GM19025 (cell line): Measurements from ENCODE around the gene KLHL9.
"Not testable (repeated sequence)": the region's sequence is repeated elsewhere in the genome, so short reads cannot be mapped to it uniquely, and the experiment has no call there.

Experiments
- ATAC-seq: cut with Tn5 transposase; IDR thresholded peaks from one replicate; pipeline ENCODE4 v1.9.1; 2021; ENCODE audit warnings: mild to moderate bottlenecking, low read depth, moderate library complexity; ENCODE audit not compliant: unreplicated experiment

Gene KLHL9, protein sequence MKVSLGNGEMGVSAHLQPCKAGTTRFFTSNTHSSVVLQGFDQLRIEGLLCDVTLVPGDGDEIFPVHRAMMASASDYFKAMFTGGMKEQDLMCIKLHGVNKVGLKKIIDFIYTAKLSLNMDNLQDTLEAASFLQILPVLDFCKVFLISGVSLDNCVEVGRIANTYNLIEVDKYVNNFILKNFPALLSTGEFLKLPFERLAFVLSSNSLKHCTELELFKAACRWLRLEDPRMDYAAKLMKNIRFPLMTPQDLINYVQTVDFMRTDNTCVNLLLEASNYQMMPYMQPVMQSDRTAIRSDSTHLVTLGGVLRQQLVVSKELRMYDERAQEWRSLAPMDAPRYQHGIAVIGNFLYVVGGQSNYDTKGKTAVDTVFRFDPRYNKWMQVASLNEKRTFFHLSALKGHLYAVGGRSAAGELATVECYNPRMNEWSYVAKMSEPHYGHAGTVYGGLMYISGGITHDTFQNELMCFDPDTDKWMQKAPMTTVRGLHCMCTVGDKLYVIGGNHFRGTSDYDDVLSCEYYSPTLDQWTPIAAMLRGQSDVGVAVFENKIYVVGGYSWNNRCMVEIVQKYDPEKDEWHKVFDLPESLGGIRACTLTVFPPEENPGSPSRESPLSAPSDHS

DNA sequence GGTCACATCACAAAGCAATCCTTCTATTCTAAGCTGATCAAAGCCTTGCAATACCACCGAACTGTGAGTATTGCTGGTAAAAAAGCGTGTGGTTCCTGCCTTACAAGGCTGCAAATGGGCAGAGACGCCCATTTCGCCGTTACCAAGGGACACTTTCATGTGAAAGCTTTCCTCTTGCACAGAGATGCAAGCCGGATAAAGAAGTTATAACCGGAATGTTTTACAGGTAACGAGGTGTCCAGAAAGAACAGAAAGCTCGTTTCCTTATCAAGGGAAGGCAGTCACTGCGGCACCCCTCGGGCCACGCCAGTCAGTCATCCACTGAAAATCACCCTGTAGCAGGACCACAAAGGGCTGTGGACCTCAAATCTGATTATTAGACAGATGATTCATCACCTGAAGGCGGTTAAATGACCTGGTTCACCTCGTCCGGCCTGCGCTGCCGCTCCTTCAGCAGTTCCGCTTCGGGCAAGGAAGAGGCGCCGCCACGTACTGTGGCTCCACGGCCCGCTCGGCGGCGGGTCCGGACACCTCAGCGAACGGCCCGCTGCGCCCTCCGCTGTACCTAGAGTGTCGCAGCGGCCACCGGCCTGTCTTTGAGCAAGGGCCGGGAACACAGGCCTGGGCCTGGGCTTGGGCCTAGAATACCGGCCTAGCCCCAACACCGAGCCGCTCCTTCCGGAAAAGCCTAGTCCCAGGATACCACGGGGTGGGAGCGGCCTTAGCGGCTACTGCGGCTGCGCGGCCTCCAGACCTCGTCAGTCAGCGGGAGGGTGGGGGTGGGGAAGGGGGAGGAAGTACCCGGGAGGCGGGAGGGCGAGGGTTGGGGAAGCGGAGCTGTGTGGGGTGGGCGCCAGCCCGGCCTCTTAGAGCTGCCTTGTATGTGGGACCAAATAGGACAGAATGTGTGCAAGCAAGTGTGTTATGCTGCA lies at the start of gene KLHL9:
Gene KLHL9 (minus strand): TSS at position 704 of the 932 bp plus-strand sequence. CDS start 545 bp downstream, at position 159.
- ATAC-seq, result peak; percentile 90

DNA sequence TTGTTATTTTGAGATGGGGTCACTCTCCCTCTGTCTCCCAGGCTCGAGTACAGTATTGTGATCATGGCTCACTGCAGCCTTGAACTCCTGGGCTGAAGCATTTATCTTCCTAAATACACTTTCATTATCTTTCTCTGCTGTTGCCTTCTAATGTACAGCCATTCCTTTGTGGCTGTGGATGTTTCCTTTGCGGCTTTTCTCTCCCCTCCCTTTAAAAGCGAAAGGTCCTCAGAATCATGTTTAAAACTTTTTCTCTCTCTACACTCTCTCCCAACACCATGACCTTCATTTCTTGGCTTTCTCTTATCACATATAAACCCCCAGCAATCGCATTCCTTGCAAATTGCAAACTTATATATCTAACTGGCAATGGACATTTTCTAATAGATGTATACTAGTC lies 48.4 kb upstream of the KLHL9 start:
- ATAC-seq, result no peak

DNA sequence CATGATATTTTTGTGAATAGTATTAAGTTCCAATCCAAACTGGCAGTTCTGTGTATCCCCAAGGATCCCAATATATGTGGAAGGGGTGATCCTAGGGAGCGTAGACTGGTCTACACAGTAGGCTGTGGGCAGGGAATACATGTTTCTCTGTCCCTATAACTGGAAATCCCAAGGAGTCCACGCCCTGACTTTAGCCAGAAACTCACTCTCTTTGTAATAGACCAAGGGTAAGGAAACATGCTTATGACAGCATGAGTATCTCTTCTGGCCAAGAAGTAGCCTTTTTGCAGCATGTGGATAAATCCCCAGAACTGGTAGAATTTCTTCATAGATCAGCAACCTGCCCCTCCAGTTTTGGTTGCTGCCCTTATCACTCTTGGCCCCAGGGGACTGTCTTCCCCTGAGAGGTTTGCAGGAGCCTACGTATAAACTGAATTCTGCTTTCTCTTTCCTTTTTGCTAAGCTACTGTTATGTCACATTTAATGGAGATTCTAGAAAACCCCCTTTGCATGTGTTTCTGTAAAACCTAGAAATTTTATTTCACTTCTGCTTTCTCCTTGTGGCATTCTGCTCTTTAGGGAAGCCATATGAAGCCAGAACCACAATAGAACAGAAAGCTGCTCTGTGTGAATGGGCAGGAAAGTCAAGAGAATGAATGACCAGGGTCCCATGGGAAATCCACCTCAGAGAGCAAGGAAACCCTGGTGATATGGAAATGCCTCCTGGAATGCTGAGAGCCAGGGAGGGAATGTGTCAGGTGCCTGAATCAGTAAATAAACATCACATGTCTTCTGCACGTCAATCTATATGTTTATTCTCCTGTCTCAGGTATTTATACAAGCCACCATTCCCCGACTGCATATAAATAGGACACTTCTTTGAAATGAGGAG lies 46.5 kb upstream of the KLHL9 start:
- peak; percentile 95 for ATAC-seq

DNA sequence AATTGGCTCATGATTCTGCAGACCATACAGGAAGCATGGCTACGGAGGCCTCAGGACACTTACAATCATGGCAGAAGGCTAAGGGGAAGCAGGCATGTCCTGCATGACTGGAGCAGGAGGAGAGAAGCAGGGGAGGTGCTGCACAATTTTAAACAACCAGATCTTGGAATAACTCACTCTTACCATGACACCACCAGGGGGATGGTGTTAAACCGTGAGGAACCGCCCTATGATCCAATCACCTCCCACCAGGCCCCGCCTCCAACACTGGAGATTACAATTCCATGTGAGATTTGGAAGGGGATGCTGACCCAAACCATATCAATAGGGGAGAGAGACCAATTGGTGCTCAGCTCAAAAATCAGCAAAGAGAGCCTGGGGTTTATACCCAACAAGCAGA lies 36.3 kb upstream of the KLHL9 start:
- not testable (repeated sequence) for ATAC-seq

DNA sequence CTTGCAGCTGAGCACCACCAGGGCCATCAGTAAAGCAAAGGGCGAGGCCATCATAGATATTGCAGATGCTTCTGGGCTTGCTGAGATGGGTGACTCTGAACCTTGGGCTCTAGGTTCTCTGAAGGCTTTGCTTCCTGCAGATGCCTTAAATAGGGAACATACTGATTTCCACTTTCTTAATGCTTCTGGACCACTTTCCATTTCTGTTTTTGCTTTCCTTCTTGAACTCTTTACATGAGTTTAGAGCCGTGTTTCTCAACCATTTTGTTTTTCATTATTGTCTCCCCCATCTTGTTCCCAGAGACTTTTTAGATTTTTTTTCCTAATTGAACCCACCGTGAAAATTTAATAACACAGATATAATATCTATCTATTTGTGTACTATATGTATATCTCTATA lies 32.8 kb upstream of the KLHL9 start, which contains the start of gene IFNA13:
Gene IFNA13 (minus strand): TSS at position 101 of the 400 bp plus-strand sequence. CDS start 47 bp downstream, at position 54.
- ATAC-seq, result no peak

DNA sequence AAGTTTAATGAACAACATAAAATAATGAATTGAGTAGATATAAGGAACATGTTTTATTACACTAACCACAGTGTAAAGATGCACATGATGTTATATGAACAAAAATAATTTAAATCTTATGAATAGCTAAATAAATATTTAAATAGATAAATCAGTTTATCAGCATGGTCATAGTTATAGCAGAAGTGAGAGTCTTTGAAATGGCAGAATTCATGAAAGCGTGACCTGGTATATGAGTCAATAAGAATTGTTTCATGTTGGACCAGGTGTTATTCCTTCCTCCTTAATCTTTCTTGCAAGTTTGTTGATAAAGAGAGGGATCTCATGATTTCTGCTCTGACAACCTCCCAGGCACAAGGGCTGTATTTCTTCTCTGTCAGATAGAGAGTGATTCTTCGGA lies 32.0 kb upstream of the KLHL9 start:
- not testable (repeated sequence) for ATAC-seq

DNA sequence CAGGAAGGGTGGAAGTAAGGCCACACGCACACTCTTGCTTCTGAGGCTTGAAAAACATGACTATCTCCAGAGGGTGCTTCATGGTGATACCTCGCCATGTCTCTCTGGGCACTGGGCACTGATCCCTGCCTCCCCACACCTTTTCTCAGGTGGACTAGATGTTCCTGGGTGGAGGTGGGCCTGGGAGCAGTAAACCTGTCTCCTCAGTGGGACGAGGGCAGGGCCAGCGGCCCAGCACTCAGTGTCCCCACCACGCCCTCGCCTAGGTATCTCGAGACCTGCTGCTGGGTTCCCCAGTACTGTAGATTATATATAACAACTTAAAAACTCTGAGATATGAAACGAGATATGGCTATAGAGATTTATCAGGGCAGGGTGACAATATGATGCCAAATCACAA lies 27.1 kb upstream of the KLHL9 start:
- ATAC-seq, result no peak

DNA sequence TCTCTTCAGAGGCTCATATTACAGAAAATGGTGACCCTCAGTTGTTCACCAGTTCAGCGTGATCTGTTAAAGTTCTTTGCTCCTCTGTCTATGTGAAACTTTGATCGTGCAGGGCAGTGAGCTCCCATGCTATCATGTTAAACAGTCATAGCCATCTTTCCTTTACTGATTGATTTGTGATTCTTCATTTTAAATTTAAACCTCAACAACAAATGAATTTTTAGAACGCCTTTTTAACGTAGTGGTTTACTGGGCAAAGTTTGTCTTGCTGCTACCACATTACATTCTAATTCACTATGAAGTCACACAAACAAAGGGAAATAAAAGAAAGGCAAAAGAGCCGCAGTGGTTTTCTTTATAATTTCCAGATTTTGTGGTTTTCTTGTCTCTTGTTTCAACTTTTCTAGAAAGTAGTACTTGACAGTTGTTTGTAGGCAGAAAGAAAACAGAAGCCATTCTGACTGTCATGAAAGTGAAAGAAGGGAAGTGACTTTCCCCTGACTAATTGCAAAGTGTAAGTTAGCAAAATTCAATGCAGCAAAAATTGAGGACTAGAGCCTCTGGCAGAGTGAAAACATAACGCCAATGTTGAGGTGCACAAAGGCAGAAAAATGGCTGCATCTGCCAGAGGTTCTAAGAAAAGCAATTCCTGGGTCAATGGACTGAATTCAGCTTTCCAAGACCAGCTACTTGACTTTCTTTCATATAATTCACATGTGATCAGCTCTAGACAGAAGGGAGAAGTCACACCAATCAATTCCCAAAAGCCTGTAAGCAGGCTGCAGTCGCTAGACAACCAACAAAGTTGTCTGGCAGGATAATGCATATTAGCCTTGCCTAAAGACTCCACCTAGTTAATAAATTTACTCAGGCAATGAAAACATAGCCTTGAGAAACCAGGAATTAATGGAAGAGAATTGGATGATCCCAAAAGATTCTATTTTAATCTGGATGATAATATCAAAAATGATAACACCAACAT lies 22.6 kb upstream of the KLHL9 start:
- ATAC-seq, result peak; percentile 85

DNA sequence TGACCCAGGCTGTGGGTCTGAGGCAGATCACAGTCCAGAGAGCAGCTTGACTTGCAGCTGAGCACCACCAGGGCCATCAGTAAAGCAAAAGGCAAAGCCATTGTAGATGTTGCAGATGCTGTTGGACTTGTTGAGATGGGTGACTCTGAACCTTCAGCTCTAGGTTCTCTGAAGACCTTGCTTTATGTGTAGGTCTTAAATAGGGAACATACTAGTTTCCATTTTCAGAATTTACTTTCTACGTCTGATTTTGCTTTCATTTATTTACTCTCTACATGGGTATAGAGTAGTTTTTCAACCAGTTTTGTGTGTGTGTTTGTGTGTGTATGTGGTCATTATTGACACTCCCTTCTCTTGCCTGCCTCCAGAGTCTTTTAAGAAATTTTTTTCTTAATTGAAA lies 15.6 kb upstream of the KLHL9 start, which contains the start of gene IFNA6:
Gene IFNA6 (minus strand): TSS at position 101 of the 400 bp plus-strand sequence. CDS start 0 bp downstream, at position 101.
- no peak for ATAC-seq

DNA sequence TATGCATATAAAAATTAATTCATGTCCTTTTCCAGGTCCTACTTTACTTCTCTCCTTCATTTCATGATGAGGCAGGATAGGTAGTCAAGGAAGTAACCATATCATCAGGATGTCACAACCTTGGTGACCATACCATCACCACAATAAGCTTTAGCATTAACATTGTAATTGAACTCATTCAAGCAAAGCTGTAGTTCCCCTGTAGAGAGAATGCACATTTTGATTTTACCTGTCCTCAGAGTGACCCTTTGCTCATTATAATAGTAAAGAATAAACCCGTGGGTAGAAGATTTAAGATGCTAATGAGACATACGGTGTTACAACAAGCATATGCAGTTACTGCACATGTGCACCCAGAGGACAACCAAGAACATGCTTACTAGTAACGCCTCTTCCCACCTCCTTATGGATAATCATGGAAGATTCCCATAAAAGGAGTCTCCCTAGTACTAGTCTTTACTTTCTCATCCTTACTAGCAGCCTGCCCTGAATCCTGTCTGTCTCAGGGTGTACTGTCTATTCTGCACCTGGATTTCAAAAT lies 13.3 kb upstream of the KLHL9 start:
- no peak for ATAC-seq

DNA sequence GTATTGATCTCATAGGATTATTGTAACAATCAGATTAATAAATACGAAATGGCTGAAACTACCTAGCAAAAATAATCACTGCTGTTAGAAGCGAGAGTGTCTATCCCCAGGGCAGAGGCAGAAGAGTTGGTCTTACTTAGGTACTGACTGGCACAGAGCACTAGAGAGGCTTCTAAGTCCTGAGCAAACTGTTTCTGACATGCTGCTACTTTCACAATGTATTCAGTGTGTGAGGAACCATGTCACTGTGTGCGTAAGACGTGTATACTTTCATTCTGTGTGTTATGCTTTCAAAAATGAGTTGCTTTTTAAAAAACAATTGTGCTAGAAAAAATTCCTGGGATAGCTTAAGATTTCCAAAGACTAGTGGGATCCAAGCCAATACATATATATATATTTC lies 5.5 kb upstream of the KLHL9 start:
- ATAC-seq, result no peak

DNA sequence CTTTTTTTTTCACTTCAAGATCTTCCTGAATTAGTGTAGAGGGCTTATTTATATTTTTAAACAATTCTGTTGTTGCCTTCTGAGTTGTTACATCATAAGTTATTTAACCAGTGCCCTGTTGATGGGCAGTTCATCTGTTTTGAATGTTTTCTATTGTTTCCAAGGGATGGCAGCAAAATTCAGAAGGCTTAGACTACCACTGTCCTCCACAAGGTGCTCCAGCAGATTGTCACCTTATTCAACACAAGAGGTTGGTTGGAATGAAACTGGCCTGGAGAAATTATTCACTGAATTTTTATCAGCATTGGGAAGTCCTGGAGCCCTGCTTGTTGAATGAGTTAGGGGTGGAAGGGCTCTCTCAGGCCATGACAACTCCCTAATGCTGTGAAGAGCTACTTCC lies 1.3 kb upstream of the KLHL9 start:
- ATAC-seq, result no peak

DNA sequence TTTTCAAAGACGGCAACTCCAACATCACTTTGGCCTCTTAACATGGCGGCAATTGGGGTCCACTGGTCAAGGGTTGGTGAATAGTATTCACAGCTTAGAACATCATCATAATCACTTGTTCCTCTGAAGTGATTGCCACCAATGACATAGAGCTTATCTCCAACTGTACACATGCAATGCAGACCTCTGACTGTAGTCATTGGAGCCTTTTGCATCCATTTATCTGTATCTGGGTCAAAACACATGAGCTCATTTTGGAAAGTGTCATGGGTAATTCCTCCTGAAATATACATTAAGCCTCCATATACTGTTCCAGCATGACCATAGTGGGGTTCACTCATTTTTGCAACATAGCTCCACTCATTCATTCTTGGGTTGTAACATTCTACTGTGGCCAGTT lies 2.0 kb downstream of the KLHL9 start:
- no peak for ATAC-seq

DNA sequence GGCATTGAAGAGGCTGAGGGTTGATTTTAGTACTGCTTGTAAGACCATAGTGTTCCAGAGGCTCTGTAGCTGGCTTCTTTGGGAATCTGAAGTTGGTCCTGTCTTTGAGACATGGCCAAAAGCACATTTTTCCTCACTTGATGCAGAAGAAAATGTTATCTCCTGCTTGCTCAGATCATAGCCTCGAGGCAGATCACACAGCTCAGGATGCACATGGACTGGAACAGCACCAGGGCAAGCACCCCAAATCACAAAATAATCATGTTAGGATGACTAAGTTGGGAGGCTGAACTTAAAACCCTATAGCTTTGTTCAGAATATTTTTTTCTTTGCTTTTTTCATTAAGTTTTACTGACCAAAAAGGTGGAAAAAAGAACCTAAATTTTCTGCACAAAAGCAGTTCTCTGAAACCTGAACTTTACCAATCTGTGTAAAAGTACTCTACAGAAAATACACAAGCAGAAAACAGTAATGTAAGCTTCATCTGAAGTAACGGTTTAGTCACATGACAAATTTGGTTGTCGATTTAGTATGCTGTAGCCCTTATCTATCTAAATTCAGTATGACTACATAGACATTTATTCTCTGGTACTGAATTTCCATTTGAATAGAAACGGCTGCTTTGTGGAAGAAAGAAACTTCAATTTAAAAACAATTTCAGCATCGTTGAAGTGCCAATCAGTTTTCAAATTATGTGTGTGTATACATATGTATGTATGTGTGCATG lies 3.4 kb downstream of the KLHL9 start:
- ATAC-seq, result no peak

DNA sequence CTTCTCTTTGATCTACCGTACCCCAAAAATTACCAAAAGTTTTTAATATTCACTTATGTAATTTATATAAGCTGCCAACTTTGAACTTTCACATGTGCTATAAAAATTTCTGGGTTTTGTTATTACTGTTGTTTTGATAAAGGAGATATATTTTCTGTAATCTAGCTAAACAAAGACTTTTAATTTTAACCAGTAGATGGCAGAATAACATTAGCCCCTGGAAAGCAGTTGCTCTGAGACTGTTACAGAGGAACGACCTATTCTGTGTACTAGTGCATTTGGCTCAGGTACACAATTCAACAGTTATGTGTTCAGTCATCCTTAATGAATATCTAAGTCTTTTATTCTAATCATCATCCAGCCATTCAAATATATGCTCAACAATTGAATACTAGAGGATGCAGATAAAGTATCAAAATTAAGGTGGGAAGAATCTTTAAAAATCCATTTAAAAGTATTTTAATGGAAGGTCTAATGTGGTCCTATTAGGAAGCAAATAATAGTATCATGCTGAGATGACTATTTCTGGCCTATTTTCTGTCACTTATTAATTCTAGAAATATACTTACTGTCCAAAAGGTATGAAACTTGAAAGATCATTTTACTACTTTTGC lies 8.6 kb downstream of the KLHL9 start:
- no peak for ATAC-seq

DNA sequence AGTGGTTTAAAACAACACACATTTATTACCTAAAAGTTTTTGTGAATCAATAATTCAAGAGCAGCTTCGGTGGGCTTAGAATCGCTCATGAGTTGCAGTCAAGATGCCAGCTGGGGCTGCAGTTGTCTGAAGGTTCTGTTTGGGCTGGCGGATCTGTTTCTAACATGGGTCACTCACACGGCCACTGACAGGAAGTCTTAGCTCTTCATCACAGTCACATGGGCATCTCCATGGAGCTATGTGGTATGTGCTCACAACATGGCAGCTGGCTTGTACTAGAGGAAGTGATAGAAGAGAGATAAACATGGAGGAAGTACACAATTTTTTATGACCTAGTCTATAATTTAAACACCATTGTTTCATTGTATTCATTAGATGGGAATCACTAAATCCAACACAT lies 11.2 kb downstream of the KLHL9 start:
- no peak for ATAC-seq

DNA sequence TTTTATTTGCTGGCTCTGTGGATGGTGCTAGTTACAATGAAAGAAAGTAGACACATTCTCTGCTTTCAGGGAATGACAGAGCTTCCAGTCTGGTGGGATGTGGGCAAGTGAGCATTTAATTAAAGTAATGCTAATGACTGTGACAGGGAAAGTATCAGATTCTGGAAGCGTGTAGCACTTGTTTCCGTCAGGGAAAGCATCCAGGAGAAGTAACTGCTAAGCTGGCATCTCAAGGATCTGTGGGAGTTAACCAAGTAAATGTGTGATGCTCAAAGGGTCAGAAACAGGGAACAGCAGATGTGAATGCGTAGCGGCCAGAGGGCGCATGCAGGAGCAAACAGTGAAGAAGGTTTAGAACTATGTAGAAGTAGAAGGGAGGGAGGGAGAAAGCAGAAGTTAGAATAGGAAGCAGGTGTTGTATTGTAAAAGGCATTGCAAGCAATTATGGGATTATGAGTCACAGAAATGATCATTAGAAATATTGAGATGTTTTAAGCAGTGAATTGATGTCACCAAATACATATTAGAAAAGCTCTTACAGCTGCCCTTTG lies 12.2 kb downstream of the KLHL9 start:
- no peak for ATAC-seq
